Nucleus accumbens (tissue), 56 donors: ENCODE data around the gene VPS50.

Source experiments
- DNase-seq, 56 donors: peaks; one replicate each; lab custom pipeline; 2025; lab: John Stamatoyannopoulos, UW

The VPS50 gene

GRCh38 chr7:93390660-93391059 lies 158.5 kb downstream of the VPS50 start:
- no peak for DNase-seq

- DNase-seq: no peak
Observed at GRCh38 chr7:93392984-93393383, 160.8 kb downstream of the VPS50 start.

GRCh38 chr7:93399642-93400041 lies 167.5 kb downstream of the VPS50 start:
- no peak for DNase-seq

- DNase-seq: no peak
Observed at GRCh38 chr7:93402944-93403343, 170.8 kb downstream of the VPS50 start.

GRCh38 chr7:93407239-93407638 lies 175.1 kb downstream of the VPS50 start:
- DNase-seq: peak in 1 of 56 donors; percentile 1

- DNase-seq: no peak
Observed at GRCh38 chr7:93409324-93409723, 177.2 kb downstream of the VPS50 start.
